Measurements from ENCODE around the gene ZHX3.
"Not testable (repeated sequence)": the region's sequence is repeated elsewhere in the genome, so short reads cannot be mapped to it uniquely, and the experiment has no call there.

The ZHX3 gene

GRCh38 chr20:41260734-41261220 lies 56.8 kb downstream of the ZHX3 start:
- no peak for DNase-seq

DNA sequence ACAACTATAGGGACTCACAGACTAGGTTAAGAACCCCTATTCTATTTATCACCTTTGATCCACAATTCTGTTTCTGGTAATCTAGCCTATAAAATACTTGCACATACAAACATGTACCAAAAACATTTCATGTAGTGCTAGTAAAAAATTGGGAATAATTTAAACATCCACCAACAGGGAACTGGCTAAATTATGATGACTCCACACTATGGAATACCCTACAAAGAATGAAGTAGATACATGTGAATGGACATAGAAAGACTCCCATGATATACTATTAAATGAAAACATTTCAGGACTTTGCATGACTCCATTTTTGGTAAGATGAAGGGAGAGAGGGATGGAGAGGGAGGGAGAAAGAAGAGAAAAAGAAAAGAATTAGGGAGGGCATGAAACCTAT lies 58.2 kb downstream of the ZHX3 start:
- no peak for DNase-seq

GRCh38 chr20:41258474-41258873 lies 59.1 kb downstream of the ZHX3 start:
- DNase-seq, result no peak

DNA sequence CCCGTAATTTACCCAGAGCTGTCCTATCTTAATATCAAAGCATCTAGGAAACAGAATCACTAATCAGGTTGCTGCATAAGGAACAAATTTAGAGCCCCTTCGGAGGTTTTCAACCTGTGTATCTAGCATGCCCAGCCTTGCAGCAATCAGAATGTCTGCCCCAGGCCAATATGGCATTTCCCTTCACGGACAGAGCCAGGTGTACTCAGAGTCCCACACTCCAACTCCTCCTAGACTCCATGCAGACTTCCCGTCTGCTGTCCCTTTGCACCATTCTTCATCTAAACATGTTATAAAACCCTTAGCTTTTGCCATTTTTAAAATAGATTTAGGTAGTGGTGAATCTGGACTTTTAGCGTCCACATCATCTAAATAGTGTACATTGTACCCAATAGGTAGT lies 61.0 kb downstream of the ZHX3 start:
- no peak for DNase-seq

GRCh38 chr20:41255655-41256054 lies 61.9 kb downstream of the ZHX3 start:
- no peak for DNase-seq

GRCh38 chr20:41249411-41250281 lies 67.9 kb downstream of the ZHX3 start:
- peak in 41 of 56 donors; percentile 12 to 69 (median 36) for DNase-seq

DNA sequence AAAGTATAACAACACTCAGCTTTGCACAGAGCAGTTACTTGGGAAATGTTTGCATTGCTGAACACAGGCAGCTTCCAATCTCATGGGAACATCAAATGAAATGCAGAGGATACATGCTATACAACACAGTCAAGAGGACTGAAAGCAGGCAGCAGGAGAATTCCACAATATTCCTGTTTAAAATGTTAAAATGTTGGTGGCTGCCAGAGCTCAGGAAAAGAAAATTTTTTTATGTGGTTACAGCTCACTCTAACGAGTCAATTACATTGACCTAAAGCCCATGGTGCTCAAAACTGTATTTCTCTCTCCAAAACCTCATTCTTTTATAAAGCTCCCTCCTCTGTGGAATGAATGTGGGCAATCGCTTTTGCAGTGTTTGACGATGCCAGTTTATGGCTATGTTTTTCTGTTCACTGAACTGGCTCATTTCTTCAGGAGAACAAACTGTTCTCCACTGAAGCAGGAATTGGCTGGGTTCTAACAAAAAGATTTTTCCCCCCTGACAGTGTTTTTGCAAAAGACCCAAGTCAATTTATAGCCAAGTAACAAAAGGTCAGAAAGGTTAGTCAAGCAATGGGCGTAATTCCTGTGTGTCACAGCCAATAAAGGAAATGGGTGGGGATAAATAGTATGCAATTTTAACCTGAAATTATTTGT lies 69.0 kb downstream of the ZHX3 start:
- DNase-seq, result peak in 13 of 56 donors; percentile 15 to 62 (median 33)

DNA sequence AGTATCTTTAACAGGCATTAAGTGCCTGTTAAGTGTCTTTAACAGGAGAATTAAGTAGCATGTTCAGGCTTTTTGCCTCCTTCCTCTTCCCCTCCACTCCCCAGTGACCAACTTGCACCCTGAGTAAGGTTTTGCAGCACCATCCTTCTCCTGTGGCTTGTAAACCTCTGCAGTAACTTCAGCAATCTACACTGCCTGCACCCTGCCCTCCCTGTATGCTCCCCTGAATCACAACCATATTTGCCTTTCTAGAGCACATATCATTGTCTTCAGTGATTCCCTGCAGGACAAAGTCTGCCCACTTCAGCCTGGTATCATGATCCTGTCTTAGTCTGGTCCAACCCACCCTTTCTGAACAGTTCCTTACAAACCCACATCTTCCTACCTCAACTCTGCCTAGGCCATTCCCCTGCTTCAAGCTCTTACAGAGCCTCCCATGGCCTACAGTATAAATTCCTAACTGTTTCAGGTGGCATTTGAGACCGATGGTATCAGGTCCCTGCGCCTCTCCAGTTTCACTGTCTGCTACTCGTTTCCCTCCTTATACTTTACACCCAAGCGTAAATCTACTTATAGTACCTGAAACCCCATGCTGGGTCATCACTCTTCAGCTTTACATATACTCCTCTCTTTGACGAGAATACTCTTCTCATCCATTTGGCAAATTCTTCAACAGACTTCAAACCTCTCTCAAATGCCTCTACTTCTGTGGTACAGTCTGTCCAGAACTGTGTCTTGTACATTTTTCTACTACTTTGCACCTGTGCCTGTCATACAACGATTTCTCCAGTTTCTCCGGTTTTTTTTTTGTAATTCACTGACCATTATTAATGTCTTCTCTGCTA lies 69.8 kb downstream of the ZHX3 start:
- DNase-seq, result no peak

GRCh38 chr20:41245086-41245707 lies 72.3 kb downstream of the ZHX3 start:
- DNase-seq, result peak in 29 of 56 donors; percentile 10 to 71 (median 38)

GRCh38 chr20:41242807-41243206 lies 74.7 kb downstream of the ZHX3 start:
- DNase-seq, result no peak

DNA sequence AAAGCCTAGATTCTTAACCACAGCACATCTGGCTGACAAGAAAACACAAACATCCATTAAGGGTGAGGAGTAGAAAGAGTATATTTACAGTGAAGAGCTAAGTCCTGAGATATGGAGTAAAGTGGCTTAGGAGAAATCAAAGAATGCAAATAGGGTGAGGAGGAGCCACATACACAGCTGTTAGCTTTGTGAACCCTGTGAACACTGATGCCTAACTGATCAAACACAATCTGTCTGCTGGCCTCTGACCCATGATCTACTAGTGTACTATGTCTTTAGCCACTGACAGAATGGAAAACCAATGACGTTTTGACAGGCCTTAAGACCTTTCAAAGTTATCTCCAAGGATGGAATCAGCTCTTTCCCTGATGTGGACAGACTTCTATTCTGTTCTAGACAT lies 75.2 kb downstream of the ZHX3 start:
- no peak for DNase-seq

DNA sequence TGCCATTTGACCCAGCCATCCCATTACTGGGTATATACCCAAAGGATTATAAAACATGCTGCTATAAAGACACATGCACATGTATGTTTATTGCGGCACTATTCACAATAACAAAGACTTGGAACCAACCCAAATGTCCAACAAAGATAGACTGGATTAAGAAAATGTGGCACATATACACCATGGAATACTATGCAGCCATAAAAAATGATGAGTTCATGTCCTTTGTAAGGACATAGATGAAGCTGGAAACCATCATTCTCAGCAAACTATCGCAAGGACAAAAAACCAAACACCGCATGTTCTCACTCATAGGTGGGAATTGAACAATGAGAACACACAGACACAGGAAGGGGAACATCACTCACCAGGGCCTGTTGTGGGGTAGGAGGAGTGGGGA lies 80.3 kb downstream of the ZHX3 start:
- DNase-seq, result not testable (repeated sequence)

- DNase-seq, result not testable (repeated sequence)
Observed at GRCh38 chr20:41236818-41237217, 80.7 kb downstream of the ZHX3 start.

DNA sequence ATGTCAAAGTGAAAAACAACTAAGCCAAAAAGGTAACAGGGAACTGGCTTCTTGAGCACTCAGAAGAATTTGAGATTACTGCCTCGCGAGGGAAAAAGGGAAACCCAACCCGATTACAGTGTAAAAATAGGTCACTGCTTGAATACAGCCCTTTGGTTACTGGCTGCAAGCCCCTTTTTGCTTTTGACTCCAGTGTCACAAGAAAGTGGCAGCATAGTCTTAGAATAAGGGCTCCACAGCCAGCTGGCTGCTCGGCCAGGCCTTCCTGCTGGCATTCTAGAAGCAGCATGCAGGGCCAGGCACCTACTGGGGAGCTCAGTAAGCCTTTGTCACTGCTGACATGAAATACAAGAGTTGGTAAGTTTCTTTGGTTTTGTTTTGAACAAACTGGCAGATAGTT lies 83.0 kb downstream of the ZHX3 start:
- peak in 47 of 56 donors; percentile 17 to 88 (median 62) for DNase-seq

DNA sequence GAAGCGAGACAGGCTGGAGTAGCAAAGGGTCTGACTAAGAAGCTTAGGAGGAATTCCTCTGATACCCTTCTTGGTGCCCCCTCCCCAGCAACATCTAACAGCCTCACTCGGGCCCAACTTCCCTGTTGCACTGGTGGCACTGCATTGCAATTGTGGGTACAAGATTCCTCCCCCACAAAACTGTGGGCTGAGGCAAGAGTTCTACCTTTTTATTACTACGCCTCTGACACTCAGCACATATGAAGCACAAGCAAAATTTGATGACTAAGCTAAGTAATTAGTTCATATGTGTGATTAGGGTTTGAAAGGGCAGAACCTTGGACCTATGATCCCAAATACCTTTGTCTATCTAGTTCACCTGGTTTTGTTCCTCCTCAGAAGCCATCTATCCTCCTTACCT lies 83.5 kb downstream of the ZHX3 start:
- DNase-seq, result no peak

DNA sequence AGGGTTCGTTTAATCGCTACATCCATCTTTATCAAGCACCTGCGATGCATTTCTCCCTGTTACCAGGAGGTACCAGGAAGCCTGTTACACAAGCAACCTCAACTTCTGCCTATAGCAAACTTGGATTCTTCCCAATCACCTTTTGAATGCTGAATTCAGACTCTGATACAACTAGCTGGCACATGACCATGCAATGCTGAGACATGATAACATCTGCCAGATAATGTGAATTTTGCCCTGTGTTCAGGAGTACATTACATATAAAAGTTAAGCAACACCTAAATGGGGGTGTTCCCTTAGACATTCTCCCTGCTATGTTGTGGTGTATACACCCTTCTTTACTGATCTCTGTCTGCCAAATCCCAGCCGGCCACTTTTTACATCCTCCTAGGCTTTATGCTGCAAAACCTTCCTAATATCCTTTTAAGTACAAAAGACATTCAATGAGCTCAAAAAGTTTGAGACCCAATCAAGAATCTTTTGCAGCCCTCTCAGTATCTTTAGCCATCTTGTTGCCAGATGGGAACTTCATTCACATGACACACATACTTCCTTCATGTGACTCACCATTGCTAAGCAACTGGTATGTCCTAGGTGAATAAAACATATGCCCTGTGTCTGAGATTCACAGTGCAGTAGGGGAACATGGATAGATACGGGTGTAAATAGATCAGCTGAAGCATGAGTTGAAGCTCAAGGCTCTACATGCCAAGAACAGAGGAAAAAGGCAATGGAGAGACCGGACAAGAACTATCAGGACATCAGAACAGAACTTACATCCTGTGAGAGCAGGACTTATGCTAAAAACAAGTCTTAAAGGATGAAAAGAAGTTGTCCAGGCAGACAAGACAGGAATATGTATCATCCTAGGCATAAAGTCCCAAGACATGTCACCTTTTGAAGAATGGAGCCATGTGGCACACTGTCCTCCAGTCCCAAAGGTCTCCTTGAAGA lies 84.3 kb downstream of the ZHX3 start:
- no peak for DNase-seq

DNA sequence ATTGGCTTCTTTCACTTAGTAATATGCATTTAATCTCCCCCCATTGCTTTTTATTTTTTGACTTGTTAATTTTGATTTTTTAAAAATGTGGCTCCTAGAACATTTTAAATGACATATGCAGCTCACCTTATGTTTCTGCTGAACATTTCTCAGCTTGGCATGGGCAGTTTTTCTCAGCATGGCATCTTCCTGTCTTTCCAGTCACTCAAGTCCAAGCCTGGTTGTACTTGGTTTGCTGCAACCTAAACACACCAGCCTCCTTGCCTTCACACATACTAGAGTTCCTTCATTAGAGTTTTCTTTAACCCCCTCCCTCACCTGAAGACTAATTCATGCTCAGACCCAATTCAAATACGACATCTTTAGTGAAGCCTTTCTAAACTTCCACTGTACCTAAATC lies 86.4 kb downstream of the ZHX3 start:
- DNase-seq, result no peak

GRCh38 chr20:41230136-41230535 lies 87.4 kb downstream of the ZHX3 start:
- peak in 5 of 56 donors; percentile 12 to 22 (median 14) for DNase-seq

DNA sequence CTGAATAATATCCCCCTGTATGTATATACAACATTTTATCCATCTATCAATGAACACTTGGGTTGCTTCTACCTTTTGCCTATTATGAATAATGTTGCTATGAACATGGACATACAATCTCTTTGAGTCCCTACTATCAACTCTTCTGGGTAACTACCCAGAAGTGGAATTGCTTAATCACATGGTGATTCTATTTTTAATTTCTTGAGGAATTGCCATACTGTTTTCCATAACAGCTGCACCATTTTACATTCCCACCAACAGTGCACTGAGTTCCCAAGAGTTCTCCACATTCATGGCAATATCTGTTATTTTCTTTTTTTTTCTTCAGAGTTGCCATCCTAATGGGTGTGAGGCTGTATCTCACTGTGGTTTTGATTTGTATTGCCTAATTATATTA lies 88.3 kb downstream of the ZHX3 start:
- no peak for DNase-seq

DNA sequence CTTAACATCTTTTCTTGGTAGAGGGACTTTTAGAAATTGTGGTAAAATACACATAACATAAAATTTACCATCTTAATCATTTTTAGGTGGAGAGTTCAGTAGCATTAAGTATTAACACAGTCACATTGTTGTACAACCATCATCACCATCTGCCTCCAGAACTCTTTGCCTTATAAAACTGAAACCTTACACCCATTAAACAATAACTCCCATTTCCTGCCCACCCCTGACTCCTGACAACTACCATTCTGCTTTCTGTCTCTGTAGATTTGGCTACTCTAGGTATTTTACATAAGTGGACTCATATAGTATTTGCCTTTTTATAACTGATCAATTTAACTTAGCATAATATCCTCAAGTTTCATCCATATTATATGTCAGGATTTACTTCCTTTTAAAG lies 88.7 kb downstream of the ZHX3 start:
- no peak for DNase-seq
